ENCODE results near the gene ITK. TPM values are rescaled to one million over a fixed set of nuclear protein-coding genes. Genes with fewer than 3 reads are reported as not detected.

Gene ITK
- total RNA-seq, 3 donors from 2014 or later = 227 to 260 (median 249) TPM

DNA sequence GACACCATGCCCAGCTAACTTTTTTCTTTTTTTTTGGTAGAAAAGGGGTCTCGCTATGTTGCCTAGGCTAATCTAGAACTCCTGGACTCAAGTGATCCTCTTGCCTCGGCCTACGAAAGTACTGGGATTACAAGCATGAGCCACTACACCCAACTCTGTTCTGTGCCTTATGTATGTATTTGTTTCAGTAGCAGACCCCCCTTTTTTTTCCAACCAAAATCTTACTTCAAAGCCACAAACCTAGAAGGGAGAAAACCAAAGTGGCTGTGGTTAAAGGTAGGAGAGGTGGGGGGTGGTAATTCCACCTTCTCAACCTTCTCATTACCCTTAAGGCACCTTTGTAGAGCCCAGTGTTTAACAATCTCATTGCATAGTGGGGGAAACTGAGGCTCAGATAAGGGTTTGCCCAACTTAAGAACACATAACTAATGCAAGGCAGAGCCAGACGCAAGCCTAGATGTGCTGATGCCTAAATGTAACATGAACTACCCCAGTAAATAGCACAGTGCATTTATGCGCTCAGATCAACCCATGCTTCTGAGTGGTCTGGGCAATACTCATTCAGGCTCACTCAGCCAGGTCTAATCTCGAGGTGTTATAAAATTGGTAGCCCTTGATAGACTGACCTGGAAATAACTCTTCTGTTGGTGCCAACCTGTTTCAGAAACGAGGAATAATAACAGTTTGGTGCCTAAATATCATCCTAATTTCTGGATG, 33.0 kb downstream of the ITK start:
- H3K9me3 Mint-ChIP-seq = no peaks in the 10 kb centered on the region
- no peaks in the 10 kb centered on the region for H3K27me3 Mint-ChIP-seq (ENCODE audit: low read depth)
- peaks cover 96% of the 10 kb centered on the region for H3K4me1 Mint-ChIP-seq (ENCODE audit: low read depth)
- H3K36me3 Mint-ChIP-seq (ENCODE audit: insufficient read depth) = peaks cover 88% of the 10 kb centered on the region
- ATAC-seq (peak in 1 of 2 donors; percentile 8), DNase-seq (no peak)
- no peak overlapping the region for H3K4me3 Mint-ChIP-seq

- Mint-ChIP-seq H3K4me1 (ENCODE audit: low read depth) (peaks cover 96% of the 10 kb centered on the region), H3K4me3 (peak overlapping the region; percentile 31), H3K27me3 (ENCODE audit: low read depth) (no peaks in the 10 kb centered on the region), H3K9me3 (no peaks in the 10 kb centered on the region), H3K36me3 (ENCODE audit: insufficient read depth) (peaks cover 88% of the 10 kb centered on the region)
- no peak for ATAC-seq
- no peak for DNase-seq
Measured at GRCh38 chr5:157214415-157214814, 33.8 kb downstream of the ITK start.

- peak overlapping the region; percentile 37 for H3K4me3 Mint-ChIP-seq
- peaks cover 90% of the 10 kb centered on the region for H3K36me3 Mint-ChIP-seq (ENCODE audit: insufficient read depth)
- H3K9me3 Mint-ChIP-seq = no peaks in the 10 kb centered on the region
- H3K27me3 Mint-ChIP-seq (ENCODE audit: low read depth) = no peaks in the 10 kb centered on the region
- H3K4me1 Mint-ChIP-seq (ENCODE audit: low read depth) = peaks cover 96% of the 10 kb centered on the region
- ATAC-seq (peak; percentile 8 to 23), DNase-seq (no peak)
Measured at GRCh38 chr5:157214861-157215513, 34.3 kb downstream of the ITK start.

GRCh38 chr5:157215514-157216167, 35.0 kb downstream of the ITK start:
- DNase-seq (no peak), ATAC-seq (no peak)
- Mint-ChIP-seq H3K9me3 (no peaks in the 10 kb centered on the region), H3K4me3 (peak overlapping the region; percentile 37), H3K27me3 (ENCODE audit: low read depth) (no peaks in the 10 kb centered on the region), H3K36me3 (ENCODE audit: insufficient read depth) (peaks cover 93% of the 10 kb centered on the region), H3K4me1 (ENCODE audit: low read depth) (peaks cover 98% of the 10 kb centered on the region)

DNA sequence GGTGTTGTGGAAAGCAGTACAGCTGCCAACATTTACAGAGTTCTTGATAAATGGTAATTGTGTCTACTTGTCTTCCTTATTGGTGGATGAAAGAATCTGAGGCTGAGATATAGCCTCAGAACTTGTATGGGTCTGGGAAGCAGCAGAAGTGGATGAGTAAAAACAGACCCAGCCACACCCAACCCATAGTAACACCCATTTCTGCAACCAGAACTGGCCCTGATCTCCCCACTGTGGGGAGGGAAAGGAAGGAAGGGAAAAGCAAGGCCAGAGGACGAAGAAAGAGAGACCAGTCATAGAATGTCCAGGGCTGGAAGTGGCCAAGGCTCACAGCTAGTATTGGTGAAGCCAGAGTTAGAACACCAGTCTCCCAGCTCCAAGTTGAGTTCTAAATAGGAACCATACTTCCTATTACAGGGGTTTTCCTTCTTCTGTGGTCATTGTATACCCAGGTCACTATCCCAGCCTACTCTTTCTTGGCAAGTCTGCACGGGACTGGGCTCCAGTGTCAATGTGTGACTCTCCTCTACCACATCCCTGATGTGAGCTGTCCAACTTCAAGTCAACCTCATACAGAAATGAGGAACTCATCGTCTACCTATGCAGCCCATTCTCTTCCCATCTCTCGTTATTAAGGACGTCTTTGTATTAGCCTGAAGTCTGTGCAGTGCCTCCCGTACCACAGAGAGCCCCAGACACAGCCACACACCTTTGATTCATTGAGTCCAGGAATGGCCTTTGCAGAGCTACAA, 35.9 kb downstream of the ITK start:
- Mint-ChIP-seq H3K36me3 (ENCODE audit: insufficient read depth) (peaks cover 89% of the 10 kb centered on the region), H3K9me3 (no peaks in the 10 kb centered on the region), H3K27me3 (ENCODE audit: low read depth) (no peaks in the 10 kb centered on the region), H3K4me1 (ENCODE audit: low read depth) (peaks cover 95% of the 10 kb centered on the region), H3K4me3 (peak overlapping the region; percentile 52)
- DNase-seq (no peak), ATAC-seq (no peak)

DNA sequence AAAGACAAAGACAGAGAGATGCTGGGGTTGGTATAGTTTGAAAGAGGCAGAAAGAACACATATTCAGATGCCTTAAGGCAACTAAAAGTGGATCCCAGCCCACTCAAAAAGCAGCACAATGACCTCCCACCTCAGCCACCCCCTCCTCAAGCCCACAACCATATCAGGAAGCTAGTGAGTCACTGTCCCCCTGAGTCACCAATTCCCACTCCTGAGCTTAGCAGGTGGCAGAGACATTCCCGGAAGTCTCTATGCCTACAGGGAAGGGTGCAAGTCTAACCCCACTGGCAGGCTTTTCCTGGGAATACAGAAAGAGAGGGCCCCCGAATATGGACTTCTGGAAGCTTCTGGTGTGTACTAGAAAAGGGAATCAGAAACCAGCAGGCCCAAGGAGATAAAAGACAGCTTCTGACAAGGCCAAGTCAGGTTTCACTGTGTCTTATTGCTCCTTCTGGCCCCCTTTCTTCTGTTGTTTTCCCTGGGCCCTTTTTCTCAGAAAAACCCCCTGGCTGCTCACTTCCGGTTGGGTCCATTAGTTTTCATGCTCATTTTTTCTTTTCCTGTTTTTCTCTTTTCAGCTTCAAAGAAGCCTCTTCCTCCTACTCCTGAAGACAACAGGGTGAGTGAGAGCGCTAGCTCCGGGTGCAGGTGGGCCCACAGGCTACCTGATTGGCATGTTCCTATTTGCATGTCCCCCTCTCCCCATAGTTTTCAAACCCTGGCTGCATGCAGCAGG, 36.8 kb downstream of the ITK start:
- ATAC-seq = peak; percentile 5 to 6
- Mint-ChIP-seq H3K4me1 (ENCODE audit: low read depth) (peaks cover 95% of the 10 kb centered on the region), H3K27me3 (ENCODE audit: low read depth) (no peaks in the 10 kb centered on the region), H3K9me3 (no peaks in the 10 kb centered on the region), H3K4me3 (peak overlapping the region; percentile 53), H3K36me3 (ENCODE audit: insufficient read depth) (peaks cover 88% of the 10 kb centered on the region)
- DNase-seq = peak; percentile 74

DNA sequence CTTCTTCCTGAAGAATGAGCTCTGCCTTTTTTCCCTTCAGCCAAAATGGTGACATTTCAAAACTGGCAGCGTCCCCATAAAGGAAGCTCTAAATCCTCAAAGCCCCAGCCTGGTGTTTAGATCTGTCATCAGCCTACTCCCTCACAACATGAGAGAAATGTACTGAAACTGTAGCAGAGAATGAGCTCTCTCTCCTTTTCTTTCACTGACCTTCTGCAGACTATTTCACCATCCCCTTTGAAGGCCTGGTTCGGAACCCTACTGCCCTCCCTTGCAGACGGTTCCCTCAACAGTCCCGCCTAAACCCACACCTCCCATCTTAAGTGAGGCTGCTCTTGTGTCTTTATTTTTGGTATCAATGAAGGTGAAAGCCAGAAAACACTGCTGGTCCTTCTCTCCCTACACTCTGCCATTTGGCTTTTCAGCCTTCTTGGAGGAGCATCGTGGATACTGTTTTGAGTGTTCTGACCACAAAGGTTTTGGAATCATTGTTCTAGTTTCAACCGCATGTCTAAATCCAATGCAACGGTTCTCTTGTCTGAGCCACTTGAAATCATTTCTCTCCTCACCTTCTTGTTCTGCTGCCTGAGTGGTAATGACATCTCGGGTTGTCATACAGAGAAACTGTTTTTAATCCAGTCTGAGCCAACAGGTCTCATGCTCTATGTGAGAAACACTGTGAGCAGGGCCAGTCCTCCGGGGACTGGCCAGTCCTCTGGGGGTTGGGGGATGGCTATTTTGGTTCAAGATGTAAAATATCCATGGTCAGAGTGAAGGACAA, 39.0 kb downstream of the ITK start:
- Mint-ChIP-seq H3K36me3 (ENCODE audit: insufficient read depth) (peaks cover 77% of the 10 kb centered on the region), H3K4me1 (ENCODE audit: low read depth) (peaks cover 88% of the 10 kb centered on the region), H3K27me3 (ENCODE audit: low read depth) (no peaks in the 10 kb centered on the region), H3K4me3 (peak overlapping the region; percentile 68), H3K9me3 (no peaks in the 10 kb centered on the region)
- ATAC-seq (peak; percentile 61 to 62), DNase-seq (no peak)

GRCh38 chr5:157221959-157222358, 41.3 kb downstream of the ITK start:
- Mint-ChIP-seq H3K27me3 (ENCODE audit: low read depth) (no peaks in the 10 kb centered on the region), H3K4me1 (ENCODE audit: low read depth) (peaks cover 86% of the 10 kb centered on the region), H3K9me3 (no peaks in the 10 kb centered on the region), H3K4me3 (peak overlapping the region; percentile 95), H3K36me3 (ENCODE audit: insufficient read depth) (peaks cover 76% of the 10 kb centered on the region)
- ATAC-seq (no peak), DNase-seq (no peak)

DNA sequence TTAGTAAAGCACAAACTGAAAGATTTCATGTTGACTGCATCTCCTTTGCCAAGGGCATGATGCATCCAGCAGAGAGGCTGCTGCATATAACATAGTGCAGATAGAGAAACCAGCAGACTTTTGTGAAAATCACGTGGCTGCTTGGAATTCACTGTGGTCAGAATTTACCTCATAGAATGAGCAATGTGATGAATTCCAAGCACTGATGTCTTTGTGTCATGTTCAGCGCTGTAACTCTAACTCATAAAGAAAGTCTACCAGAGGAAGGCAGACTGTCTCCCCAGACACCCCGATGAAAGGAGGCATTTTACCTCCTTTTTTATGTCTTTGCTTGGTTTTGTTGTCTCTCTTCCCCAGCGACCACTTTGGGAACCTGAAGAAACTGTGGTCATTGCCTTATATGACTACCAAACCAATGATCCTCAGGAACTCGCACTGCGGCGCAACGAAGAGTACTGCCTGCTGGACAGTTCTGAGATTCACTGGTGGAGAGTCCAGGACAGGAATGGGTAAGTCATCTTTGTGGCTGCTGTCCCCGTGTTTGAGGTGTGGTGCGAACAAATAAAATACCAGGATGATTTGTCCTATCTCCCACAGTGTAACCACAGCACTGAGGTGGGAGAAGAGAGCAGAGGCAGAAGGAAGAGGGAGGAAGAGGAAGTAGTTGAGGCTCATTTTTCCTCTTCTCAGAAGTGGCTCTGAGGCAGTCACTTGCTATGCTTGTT, 42.0 kb downstream of the ITK start:
- DNase-seq = peak; percentile 79
- Mint-ChIP-seq H3K4me1 (ENCODE audit: low read depth) (peaks cover 84% of the 10 kb centered on the region), H3K27me3 (ENCODE audit: low read depth) (no peaks in the 10 kb centered on the region), H3K36me3 (ENCODE audit: insufficient read depth) (peaks cover 76% of the 10 kb centered on the region), H3K4me3 (peak overlapping the region; percentile 95), H3K9me3 (no peaks in the 10 kb centered on the region)
- peak; percentile 58 to 65 for ATAC-seq

DNA sequence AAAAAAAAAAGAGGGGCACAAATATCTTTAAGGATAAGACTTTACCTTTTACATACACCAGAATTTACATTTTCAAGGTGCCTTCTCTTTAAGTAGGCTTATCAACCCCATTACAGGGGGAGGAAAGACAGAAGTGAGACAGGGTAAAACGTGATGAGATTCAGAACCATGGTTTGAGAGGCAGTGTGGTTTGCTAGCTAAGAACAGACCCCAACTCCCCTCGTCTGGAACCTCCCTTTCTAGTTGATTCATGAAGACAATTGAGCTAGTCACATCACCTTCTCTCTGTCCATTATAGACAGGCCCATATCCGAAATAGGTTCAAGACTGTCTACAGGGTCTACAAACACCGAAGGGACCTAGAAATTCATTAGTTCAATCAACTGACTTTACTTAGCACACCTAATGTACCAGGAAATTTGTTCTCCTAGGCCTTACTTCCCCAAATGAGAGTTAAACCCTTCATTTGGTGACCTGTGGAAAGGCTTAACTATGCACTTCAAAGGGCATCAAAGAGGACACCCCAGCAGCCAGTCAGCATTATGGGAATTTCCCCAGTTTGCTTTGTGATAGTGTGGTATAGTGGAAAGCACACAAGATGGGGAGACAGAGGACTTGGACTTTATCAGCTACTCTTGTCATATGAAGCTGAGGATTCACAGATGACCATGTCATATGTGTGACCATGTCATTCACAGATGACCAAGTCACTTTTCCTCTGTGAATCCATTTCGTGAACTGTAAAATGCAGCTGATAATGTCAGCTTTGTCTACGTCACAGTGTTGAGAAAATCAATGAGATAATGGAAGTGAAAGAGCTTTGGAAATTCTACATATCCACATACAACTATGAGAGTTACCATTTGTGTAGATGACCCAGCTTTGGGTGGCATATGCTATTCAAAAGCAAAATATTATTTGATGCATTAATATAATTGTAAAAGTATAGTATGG, 45.1 kb downstream of the ITK start:
- ATAC-seq (peak; percentile 20 to 36), DNase-seq (no peak)
- no peaks in the 10 kb centered on the region for H3K9me3 Mint-ChIP-seq
- H3K4me3 Mint-ChIP-seq = peak overlapping the region; percentile 84
- H3K27me3 Mint-ChIP-seq (ENCODE audit: low read depth) = no peaks in the 10 kb centered on the region
- peaks cover 50% of the 10 kb centered on the region for H3K36me3 Mint-ChIP-seq (ENCODE audit: insufficient read depth)
- peaks cover 62% of the 10 kb centered on the region for H3K4me1 Mint-ChIP-seq (ENCODE audit: low read depth)

- peaks cover 64% of the 10 kb centered on the region for H3K4me1 Mint-ChIP-seq (ENCODE audit: low read depth)
- no peaks in the 10 kb centered on the region for H3K9me3 Mint-ChIP-seq
- no peak for ATAC-seq
- no peak for DNase-seq
- H3K36me3 Mint-ChIP-seq (ENCODE audit: insufficient read depth) = peaks cover 55% of the 10 kb centered on the region
- no peaks in the 10 kb centered on the region for H3K27me3 Mint-ChIP-seq (ENCODE audit: low read depth)
- H3K4me3 Mint-ChIP-seq = no peak overlapping the region
Measured at GRCh38 chr5:157230610-157231009, 50.0 kb downstream of the ITK start.

GRCh38 chr5:157232706-157233105, 52.1 kb downstream of the ITK start:
- no peaks in the 10 kb centered on the region for H3K27me3 Mint-ChIP-seq (ENCODE audit: low read depth)
- H3K9me3 Mint-ChIP-seq = no peaks in the 10 kb centered on the region
- no peak for ATAC-seq
- no peak for DNase-seq
- peak overlapping the region; percentile 10 for H3K4me3 Mint-ChIP-seq
- peaks cover 46% of the 10 kb centered on the region for H3K36me3 Mint-ChIP-seq (ENCODE audit: insufficient read depth)
- H3K4me1 Mint-ChIP-seq (ENCODE audit: low read depth) = peaks cover 61% of the 10 kb centered on the region
